GM19043 (cell line): ENCODE data around the gene ZMYND8.

ENCODE experiments used
- ATAC-seq: cut with Tn5 transposase; IDR thresholded peaks from one replicate; pipeline ENCODE4 v1.9.1; 2021; ENCODE audit warnings: low read depth; ENCODE audit not compliant: unreplicated experiment

Gene ZMYND8

GRCh38 chr20:47354714-47355488 lies 1.6 kb downstream of the ZMYND8 start:
- no peak for ATAC-seq

GRCh38 chr20:47354464-47354713 lies 2.1 kb downstream of the ZMYND8 start:
- ATAC-seq: no peak

GRCh38 chr20:47353692-47354463 lies 2.6 kb downstream of the ZMYND8 start:
- no peak for ATAC-seq

GRCh38 chr20:47353239-47353691 lies 3.2 kb downstream of the ZMYND8 start:
- no peak for ATAC-seq

GRCh38 chr20:47352332-47353238 lies 3.9 kb downstream of the ZMYND8 start:
- no peak for ATAC-seq

GRCh38 chr20:47351643-47352331 lies 4.7 kb downstream of the ZMYND8 start:
- ATAC-seq: no peak

- ATAC-seq: no peak
These were observed 5.6 kb downstream of the ZMYND8 start for GRCh38 chr20:47350691-47351545.

GRCh38 chr20:47350181-47350550 lies 6.3 kb downstream of the ZMYND8 start:
- no peak for ATAC-seq

GRCh38 chr20:47349365-47350180 lies 6.9 kb downstream of the ZMYND8 start:
- ATAC-seq: no peak

GRCh38 chr20:47348539-47349142 lies 7.9 kb downstream of the ZMYND8 start:
- ATAC-seq: no peak

- no peak for ATAC-seq
These were observed 8.7 kb downstream of the ZMYND8 start for GRCh38 chr20:47347661-47348435.

GRCh38 chr20:47346172-47346571 lies 10.3 kb downstream of the ZMYND8 start:
- no peak for ATAC-seq

- no peak for ATAC-seq
These were observed 11.3 kb downstream of the ZMYND8 start for GRCh38 chr20:47345214-47345613.

- ATAC-seq: no peak
These were observed 13.5 kb downstream of the ZMYND8 start for GRCh38 chr20:47343007-47343472.

- ATAC-seq: no peak
These were observed 18.3 kb downstream of the ZMYND8 start for GRCh38 chr20:47338131-47338628.

GRCh38 chr20:47337413-47337812 lies 19.1 kb downstream of the ZMYND8 start:
- ATAC-seq: no peak

- ATAC-seq: no peak
These were observed 20.3 kb downstream of the ZMYND8 start for GRCh38 chr20:47336129-47336754.
